SH-SY5Y (cell line): ENCODE data around the gene ELP6.

Experiments used
- GATA2 ChIP-seq: IDR thresholded peaks from 2 replicates; pipeline ENCODE4 v1.6.1; 2011; ENCODE audit warnings: mild to moderate bottlenecking, low read depth, low read length
- GATA3 ChIP-seq: IDR thresholded peaks from 2 replicates; pipeline ENCODE4 v1.6.1; 2011; ENCODE audit warnings: low read depth, mild to moderate bottlenecking, low read length, moderate library complexity

DNA sequence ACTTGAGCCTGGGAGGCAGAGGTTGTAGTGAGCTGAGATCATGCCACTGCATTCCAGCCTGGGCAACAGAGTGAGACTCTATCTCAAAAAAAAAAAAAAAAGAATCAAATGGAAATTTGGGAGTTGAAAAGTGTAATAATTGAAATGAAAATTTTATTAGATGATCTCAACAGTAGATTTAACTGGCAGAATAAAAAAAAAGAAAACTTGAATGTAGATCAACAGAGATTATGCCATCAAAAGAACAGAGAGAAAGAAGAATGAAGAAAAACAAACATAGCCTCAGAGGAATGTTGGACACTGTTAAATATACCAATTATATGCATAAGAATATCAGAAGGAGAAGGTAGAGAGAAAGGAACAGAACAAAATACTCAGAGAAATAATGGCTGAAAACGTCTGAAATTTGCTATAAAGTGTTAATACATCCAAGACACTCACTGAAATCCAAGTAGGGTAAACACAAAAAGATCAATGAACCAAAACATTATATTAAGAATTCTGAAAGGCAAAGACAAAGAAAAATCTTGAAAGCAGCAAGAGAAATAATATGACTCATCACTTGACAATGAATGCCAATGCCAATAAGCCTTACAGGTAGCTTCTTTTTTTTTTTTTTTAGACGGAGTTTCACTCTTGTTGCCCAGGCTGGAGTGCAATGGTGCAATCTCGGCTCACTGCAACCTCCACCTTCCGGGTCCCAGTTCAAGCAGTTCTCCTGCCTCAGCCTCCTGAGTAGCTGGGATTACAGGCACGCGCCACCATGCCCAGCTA lies 14.6 kb upstream of the ELP6 start:
- no peak for TF ChIP-seq GATA3
- TF ChIP-seq GATA2 = no peak
